HG03571 (cell line): ENCODE data around the gene FAM219A.

Experiments
- ATAC-seq: cut with Tn5 transposase; IDR thresholded peaks from one replicate; pipeline ENCODE4 v1.9.1; 2021; ENCODE audit not compliant: unreplicated experiment

Gene FAM219A

GRCh38 chr9:34405719-34406118 lies 52.7 kb downstream of the FAM219A start:
- ATAC-seq, result no peak

- no peak for ATAC-seq
Observed at GRCh38 chr9:34403554-34404380, 54.6 kb downstream of the FAM219A start.

- no peak for ATAC-seq
Observed at GRCh38 chr9:34400686-34401602, 57.4 kb downstream of the FAM219A start.

GRCh38 chr9:34400275-34400674 lies 58.1 kb downstream of the FAM219A start:
- no peak for ATAC-seq

GRCh38 chr9:34399729-34400128 lies 58.6 kb downstream of the FAM219A start:
- no peak for ATAC-seq

- no peak for ATAC-seq
Observed at GRCh38 chr9:34398875-34399274, 59.5 kb downstream of the FAM219A start.

- ATAC-seq, result no peak
Observed at GRCh38 chr9:34396276-34397214, 61.8 kb downstream of the FAM219A start.

GRCh38 chr9:34392511-34392910 lies 65.9 kb downstream of the FAM219A start:
- no peak for ATAC-seq

- no peak for ATAC-seq
Observed at GRCh38 chr9:34387239-34387638, 71.1 kb downstream of the FAM219A start.

GRCh38 chr9:34386656-34387055 lies 71.7 kb downstream of the FAM219A start:
- no peak for ATAC-seq

GRCh38 chr9:34385561-34386230 lies 72.7 kb downstream of the FAM219A start:
- ATAC-seq, result no peak

GRCh38 chr9:34384368-34385165 lies 73.8 kb downstream of the FAM219A start:
- ATAC-seq, result no peak

- no peak for ATAC-seq
Observed at GRCh38 chr9:34383904-34384303, 74.5 kb downstream of the FAM219A start.

GRCh38 chr9:34382879-34383278 lies 75.5 kb downstream of the FAM219A start:
- no peak for ATAC-seq

- no peak for ATAC-seq
Observed at GRCh38 chr9:34382054-34382453, 76.3 kb downstream of the FAM219A start.

- ATAC-seq, result no peak
Observed at GRCh38 chr9:34381323-34381722, 77.0 kb downstream of the FAM219A start.

GRCh38 chr9:34380511-34381315 lies 77.7 kb downstream of the FAM219A start:
- peak; percentile 33 for ATAC-seq

- no peak for ATAC-seq
Observed at GRCh38 chr9:34380034-34380510, 78.3 kb downstream of the FAM219A start.
